COLO829 (cell line): Measurements from ENCODE around the gene RNF223.
"Not testable (repeated sequence)": the region's sequence is repeated elsewhere in the genome, so short reads cannot be mapped to it uniquely, and the experiment has no call there.

ENCODE experiments used
- DNase-seq: peaks from one replicate; pipeline ENCODE4 v3.0.0; 2012; ENCODE audit warnings: low spot score

RNF223 gene

DNA sequence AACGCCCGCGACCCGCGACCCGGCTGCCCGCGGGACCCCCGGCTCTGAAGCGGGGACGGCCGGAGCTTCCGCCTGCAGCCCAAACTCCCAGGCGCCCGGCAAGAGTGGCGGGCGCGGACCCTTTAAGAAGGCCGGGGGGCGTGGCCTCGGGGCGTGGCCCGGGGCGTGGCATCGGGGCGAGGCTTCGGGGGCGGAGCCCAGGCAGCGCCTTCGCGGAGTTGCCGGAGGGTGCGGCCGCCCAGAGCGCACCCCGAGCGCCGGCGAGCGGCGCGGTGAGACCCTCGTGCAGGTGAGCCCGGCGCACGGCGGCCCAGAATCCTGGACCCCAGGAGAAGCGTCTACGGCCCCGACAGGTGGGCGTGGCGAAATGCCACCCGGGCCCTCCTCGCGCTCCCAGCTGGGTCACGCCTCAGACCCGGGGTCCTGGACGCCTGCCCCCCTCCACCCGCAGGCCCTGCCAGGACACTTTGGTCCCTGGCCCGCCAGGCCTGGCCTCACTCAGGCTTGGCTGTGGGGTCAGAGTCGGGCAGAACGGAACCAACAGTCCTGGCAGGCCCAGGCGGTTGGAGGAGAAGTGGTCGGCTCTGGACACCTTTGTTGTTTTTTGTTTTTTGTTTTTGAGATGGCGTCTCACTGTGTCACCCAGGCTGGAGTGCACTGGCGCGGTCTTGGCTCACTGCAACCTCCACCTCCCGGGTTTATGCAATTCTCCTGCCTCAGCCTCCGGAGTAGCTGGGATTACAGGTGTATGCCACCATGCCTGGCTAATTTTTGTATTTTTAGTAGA lies 14.4 kb downstream of the RNF223 start:
- peak; percentile 82 for DNase-seq

DNA sequence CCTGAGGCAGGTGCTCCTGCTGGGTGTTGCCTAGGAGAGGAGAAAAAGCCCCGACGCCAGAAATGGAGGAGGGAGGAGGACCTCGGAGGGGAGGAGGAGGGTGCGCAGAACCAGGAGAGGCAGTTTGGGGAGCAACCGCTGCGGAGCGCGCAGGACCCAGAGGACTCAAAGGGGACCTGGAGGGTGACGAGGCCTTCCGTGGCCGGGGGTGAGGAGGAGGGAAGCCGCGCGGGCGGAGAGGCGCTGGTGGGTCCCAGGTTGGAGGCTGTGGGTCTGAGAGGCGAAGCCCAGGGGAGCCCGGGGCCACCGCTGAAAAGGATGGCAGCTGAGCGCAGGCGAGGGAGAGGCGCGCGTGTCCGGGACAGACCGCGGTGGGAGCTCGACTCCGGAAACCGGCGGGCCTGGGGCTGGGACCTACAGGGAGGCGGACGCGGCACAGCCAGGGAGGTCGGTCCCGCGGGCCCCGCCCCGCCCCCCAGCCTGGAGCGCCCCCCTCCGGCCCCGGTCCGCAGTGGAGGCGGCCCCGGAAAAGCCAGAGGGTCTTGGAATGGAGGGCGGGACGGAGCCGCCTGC lies 15.1 kb downstream of the RNF223 start:
- no peak for DNase-seq

DNA sequence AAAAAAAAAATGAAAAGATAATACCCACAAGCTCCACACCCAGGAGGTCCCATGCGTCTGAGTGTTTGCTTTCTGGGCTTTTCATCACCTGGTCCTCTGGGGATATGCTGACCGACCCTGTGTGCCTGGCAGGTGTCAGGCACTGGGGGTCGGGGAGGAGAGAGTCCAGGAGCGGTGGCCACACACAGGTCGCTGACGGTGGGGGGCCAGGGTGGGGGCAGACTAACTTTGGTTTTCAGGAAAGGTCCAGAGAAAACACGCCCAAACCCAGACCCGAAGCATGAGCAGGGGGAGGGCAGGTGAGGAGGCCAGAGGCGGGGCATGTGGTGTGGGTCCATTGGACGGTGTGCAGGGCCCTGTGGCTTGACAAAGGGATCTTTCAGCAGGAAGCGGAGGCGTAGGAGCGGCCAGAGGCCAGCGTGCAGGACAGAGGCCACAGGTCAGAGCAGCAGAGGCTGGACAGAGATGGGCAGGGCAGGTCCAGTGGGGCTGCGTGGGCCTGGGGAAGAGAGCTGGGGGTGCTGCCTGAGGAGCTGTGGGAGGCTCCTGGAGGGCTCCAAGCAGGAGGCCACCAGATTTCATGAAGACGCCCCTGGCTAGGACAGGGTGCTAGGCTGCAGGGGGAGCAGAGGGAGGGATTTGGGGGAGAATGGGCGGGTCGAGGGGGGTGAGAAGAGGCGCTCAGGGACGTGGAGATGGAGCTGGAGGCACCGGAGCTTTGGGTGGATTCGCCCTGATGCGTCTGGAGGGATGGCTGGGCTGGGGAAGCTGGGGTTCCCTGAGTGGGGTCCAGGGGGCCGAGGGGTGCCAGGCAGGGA lies 15.8 kb downstream of the RNF223 start:
- DNase-seq = peak; percentile 50

DNA sequence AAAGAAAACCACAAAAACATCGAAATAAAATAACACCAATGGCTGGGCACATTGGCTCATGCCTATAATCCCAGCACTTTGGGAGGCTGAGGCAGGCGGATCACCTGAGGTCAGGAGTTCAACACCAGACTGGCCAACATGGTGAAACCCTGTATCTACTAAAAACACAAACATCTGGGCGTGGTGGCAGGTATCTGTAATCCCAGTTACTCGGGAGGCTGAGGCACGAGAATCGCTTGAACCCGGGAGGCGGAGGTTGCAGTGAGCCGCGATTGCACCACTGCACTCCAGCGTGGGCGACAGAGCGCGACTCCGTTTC lies 16.4 kb downstream of the RNF223 start:
- DNase-seq = not testable (repeated sequence)

DNA sequence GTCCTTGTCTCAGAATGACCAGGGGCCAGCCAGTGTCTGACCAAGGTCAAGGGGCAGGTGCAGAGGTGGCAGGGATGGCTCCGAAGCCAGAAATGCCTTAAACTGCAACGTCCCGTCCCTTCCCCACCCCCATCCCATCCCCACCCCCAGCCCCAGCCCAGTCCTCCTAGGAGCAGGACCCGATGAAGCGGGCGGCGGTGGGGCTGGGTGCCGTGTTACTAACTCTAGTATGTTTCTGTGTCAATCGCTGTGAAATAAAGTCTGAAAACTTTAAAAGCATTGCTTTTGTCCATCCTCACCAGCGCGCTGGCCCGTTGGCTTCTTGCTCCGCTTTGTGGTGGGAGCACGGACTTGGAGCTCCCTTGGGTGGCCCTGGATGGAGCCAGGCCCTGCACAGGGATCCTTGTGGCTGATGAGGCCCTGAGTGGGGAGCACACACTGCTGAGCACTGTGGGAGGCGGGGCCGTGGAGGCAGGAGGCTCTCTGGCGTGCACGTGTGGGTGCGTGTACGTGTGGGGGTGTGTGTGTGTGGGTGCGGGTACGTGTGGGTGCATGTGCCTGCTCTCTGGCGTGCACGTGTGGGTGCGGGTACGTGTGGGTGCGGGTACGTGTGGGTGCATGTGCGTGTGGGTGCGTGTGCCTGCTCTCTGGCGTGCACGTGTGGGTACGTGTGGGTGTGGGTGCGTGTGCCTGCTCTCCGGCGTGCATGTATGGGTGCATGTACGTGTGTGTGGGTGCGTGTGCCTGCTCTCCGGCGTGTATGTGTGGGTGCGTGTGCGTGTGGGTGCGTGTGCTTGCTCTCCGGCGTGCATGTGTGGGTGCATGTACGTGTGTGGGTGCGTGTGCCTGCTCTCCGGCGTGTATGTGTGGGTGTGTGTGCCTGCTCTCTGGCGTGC lies 18.0 kb downstream of the RNF223 start:
- no peak for DNase-seq

DNA sequence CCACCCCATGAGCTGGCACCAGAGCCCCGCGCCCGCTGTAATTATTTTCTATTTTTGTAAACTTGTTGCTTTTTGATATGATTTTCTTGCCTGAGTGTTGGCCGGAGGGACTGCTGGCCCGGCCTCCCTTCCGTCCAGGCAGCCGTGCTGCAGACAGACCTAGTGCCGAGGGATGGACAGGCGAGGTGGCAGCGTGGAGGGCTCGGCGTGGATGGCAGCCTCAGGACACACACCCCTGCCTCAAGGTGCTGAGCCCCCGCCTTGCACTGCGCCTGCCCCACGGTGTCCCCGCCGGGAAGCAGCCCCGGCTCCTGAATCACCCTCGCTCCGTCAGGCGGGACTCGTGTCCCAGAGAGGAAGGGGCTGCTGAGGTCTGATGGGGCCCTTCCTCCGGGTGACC lies 19.1 kb downstream of the RNF223 start:
- no peak for DNase-seq

DNA sequence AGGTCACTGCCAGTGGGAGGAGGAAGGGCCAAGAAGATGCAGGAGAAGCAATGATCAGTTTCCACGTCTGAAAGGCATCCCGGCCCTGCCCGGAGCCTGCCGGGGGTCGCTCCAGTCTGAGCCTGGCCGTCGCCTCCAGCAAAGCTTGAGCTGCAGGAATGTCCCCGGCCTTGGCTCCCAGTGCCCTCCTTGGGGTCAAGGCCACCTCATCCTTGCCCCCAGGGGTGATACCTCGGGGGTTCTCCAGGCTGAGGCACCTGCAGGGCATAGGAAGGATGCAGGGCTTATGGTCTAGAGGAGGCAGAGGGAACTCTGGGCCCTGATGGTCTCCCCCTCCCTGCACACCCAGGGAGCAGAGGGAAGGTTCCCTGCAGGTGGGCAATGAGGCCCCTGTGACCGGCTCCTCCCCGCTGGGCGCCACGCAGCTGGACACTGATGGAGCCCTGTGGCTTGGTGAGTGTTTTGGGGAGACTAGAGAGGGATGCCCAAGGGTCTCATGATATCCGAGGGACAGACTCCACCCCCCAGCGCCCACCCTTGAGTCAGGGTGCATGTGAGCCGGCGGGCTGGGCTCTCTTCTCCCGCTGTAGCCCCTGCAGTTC lies 19.9 kb downstream of the RNF223 start:
- DNase-seq = no peak

DNA sequence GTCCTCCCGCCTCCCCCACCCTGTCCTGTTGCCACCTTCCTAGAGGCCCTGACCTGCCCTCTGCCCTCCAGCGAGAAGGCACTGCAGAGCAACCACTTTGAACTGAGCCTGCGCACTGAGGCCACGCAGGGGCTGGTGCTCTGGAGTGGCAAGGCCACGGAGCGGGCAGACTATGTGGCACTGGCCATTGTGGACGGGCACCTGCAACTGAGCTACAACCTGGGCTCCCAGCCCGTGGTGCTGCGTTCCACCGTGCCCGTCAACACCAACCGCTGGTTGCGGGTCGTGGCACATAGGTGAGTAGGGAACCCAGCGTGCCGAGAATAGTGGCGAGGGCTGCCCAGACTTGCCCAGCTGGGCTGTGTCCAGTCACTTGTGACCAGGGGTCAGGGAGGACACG lies 20.4 kb downstream of the RNF223 start:
- no peak for DNase-seq

DNA sequence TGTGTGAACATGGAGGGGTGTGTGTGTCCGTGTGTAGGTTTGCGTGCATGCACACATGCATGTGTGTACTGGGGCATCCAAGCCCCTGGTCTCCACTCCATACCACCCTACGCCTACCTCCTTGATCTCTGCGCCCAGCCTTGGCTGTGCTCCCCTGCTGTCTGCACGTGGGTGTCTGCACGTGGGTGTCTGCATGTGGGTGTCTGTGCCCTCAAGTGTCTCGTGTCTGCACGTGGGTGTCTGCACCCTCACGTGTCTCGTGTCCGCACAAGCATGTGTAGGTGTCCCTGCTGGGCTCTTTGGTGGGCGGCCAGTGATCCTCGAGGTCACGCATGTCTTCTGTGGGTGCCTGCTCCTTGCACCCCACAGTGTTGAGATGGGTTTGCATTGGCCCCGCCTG lies 21.1 kb downstream of the RNF223 start:
- no peak for DNase-seq

DNA sequence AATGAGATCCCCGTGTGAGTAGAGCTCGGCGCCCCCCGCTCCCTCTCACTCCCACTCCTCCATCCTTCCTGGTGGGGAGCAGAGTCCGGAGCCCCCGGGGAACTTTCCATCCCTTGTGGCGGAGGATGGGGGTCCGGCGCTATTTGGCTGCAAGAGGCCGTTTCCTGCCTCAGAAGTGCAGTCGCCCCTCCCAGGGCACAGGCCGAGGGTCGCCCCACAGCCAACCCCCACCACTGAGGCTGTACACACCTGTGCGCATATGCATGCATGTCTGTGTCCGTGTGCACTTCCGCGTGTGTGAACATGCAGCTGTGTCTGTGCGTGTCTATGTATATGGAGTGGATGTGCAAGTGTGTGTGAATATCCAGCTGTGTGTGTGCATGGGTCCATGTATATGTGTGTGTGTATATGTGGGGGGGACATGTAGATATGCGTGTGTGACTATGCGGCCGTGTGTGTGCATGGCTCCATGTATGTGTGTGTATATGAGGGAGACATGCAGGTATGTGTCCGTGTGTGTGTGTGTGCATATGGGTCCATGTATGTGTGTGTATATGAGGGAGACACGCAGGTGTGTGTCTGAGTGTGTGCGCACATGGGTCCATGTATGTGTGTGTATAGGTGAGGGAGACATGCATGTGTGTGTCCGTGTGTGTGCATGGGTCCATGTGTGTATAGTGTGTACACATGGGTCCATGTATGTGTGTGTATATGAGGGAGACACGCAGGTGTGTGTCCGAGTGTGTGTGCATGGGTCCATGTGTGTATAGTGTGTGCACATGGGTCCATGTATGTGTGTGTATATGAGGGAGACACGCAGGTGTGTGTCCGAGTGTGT lies 21.9 kb downstream of the RNF223 start:
- DNase-seq = no peak

DNA sequence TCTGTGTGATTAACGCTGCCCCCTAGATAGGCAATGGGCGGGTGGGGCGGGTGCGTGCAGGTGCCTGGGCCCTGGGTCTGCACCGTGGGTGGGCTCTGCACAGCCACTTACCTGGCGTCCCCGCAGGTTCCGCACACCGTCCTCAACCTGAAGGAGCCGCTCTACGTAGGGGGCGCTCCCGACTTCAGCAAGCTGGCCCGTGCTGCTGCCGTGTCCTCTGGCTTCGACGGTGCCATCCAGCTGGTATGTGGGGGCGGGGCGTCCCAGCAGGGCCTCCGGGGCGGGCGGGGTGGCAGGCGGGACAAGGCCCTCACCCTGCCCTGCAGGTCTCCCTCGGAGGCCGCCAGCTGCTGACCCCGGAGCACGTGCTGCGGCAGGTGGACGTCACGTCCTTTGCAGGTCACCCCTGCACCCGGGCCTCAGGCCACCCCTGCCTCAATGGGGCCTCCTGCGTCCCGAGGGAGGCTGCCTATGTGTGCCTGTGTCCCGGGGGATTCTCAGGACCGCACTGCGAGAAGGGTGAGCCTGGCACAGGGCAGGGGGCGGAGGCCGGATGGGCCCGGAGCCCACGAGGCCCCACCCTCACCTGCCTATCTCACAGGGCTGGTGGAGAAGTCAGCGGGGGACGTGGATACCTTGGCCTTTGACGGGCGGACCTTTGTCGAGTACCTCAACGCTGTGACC lies 22.8 kb downstream of the RNF223 start:
- no peak for DNase-seq

DNA sequence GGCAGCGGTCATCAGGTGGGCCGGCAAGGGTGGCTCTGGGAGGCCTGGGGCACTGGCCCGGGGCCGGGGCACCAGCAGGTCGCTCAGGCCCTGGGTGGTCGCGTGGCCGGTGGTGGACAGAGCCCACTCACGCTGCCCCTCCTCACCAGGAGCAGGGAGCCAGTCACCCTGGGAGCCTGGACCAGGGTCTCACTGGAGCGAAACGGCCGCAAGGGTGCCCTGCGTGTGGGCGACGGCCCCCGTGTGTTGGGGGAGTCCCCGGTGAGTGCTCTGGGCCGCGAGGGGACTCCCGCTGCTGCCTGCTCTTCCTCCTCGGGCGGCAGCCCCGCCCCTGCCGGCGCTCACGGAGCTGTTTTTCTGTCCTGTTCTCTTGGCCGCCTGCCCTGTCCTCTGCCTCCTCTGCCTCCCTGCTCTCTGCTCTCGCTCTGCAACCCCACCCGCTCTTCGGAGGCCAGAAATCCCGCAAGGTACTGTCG lies 23.5 kb downstream of the RNF223 start:
- no peak for DNase-seq

DNA sequence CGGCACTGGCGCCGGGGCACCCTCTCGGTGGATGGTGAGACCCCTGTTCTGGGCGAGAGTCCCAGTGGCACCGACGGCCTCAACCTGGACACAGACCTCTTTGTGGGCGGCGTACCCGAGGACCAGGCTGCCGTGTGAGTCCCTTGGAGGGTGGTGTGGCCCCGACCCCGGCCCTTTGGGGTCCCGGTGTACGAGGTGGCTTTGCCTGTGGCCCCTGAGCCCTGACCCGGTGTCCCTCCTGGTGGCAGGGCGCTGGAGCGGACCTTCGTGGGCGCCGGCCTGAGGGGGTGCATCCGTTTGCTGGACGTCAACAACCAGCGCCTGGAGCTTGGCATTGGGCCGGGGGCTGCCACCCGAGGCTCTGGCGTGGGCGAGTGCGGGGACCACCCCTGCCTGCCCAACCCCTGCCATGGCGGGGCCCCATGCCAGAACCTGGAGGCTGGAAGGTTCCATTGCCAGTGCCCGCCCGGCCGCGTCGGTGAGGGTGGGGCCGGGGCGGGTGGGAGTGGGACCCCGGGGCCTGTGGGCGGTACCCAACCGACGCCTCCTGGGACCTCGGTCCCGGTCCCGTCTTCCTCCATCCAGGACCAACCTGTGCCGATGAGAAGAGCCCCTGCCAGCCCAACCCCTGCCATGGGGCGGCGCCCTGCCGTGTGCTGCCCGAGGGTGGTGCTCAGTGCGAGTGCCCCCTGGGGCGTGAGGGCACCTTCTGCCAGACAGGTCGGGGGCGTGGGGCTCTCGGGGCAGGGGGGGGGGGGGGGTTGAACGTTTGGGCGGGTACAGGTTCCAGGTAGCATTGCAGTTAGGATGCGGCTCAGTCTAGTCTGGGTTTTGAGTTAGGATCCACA lies 24.6 kb downstream of the RNF223 start:
- no peak for DNase-seq

DNA sequence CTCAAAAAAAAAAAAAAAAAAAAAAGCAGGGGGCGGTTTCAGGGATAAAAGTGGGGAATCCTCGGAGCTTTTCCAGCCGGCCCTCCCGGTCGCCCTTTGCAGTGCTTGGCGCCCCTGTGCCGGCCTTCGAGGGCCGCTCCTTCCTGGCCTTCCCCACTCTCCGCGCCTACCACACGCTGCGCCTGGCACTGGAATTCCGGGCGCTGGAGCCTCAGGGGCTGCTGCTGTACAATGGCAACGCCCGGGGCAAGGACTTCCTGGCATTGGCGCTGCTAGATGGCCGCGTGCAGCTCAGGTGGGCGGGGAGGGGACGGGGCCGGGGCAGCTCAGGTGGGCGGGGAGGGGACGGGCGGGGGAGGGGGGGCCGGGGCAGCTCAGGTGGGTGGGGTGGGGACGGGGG lies 25.3 kb downstream of the RNF223 start:
- no peak for DNase-seq

DNA sequence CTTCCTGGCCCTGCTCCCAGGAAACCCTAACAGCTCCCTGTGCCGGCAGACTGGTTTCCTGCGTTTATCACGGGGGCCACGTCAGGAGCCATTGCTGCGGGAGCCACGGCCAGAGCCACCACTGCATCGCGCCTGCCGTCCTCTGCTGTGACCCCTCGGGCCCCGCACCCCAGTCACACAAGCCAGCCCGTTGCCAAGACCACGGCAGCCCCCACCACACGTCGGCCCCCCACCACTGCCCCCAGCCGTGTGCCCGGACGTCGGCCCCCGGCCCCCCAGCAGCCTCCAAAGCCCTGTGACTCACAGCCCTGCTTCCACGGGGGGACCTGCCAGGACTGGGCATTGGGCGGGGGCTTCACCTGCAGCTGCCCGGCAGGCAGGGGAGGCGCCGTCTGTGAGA lies 26.1 kb downstream of the RNF223 start:
- no peak for DNase-seq

DNA sequence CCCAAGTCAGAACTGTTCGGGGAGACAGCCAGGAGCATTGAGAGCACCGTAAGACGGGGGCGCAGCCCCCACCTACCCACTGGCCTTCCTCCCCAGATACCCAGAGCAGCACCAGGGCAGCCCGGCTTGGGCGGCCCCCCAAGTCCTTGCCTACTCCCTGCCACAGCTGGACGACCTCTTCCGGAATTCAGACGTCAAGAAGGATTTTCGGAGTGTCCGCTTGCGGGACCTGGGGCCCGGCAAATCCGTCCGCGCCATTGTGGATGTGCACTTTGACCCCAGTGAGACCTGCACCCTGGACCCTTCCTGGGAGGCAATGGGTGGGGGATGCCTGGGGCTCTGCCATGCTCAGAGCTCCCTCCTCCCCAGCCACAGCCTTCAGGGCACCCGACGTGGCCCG lies 26.7 kb downstream of the RNF223 start:
- DNase-seq = no peak

DNA sequence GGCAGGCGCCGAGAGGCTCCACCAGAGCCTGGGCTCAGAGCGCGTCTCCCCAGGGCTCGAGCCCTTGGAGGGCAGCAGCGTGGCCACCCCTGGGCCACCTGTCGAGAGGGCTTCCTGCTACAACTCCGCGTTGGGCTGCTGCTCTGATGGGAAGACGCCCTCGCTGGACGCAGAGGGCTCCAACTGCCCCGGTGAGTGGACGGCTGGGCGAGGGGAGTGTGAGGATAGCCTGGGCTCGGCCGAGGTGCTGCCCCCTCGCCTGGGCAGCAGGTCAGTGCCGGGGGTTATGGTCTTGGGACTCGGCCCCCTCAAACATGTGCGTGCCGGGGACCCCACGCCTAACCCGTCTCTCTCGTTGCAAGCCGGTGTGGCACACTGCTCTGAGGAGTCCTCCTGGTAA lies 27.3 kb downstream of the RNF223 start:
- no peak for DNase-seq

DNA sequence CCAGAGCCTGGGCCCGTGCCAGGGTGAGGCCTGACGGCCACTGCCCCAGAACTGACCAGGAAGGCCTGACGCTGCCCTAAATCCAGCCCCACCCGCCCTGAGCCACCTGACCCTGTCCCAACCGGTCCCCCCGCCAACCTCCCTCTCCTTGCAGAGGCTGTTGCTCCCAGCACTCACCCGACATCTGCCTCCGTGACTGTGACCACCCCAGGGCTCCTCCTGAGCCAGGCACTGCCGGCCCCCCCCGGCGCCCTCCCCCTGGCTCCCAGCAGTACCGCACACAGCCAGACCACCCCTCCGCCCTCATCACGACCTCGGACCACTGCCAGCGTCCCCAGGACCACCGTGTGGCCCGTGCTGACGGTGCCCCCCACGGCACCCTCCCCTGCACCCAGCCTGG lies 27.9 kb downstream of the RNF223 start:
- DNase-seq = no peak

DNA sequence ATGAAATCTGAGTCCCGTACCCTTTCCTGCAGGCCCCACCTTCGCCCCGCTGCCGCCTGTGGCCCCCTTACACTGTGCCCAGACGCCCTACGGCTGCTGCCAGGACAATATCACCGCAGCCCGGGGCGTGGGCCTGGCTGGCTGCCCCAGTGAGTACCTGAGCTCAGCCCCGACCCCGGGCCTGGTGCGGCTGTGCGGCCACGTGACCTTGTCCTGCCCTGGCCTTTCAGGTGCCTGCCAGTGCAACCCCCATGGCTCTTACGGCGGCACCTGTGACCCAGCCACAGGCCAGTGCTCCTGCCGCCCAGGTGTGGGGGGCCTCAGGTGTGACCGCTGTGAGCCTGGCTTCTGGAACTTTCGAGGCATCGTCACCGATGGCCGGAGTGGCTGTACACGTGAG lies 29.0 kb downstream of the RNF223 start:
- no peak for DNase-seq
